KMS-11 (cell line): ENCODE measurements around the gene MYH9.

ENCODE experiments used
- H2AFZ ChIP-seq: fragments of 200-600 bp; sonication (generic); 2 replicates; pipeline ENCODE4 v1.6.1; 2016; ENCODE audit warnings: antibody characterized with exemption, mixed run types, low read depth
- H3K27ac ChIP-seq: fragments of 200-600 bp; sonication (generic); 2 replicates; pipeline ENCODE4 v1.6.1; 2016; ENCODE audit warnings: mild to moderate bottlenecking, mixed run types
- H3K27me3 ChIP-seq: fragments of 200-600 bp; sonication (generic); 2 replicates; pipeline ENCODE4 v1.6.1; 2017; ENCODE audit warnings: mild to moderate bottlenecking, low read depth, mixed run types, moderate library complexity; ENCODE audit not compliant: insufficient read depth
- H3K36me3 ChIP-seq: fragments of 200-600 bp; sonication (generic); 2 replicates; pipeline ENCODE4 v1.6.1; 2017; ENCODE audit warnings: mild to moderate bottlenecking, mixed run types; ENCODE audit not compliant: insufficient read depth
- H3K4me1 ChIP-seq: fragments of 200-600 bp; sonication (generic); 2 replicates; pipeline ENCODE4 v1.6.1; 2016; ENCODE audit warnings: mild to moderate bottlenecking, low read depth, mixed run types; ENCODE audit not compliant: poor library complexity, severe bottlenecking
- H3K4me2 ChIP-seq: fragments of 200-600 bp; sonication (generic); 2 replicates; pipeline ENCODE4 v1.7.0; 2016; ENCODE audit warnings: mild to moderate bottlenecking, mixed run types
- H3K4me3 ChIP-seq: fragments of 200-600 bp; sonication (generic); IDR thresholded peaks from 2 replicates; pipeline ENCODE4 v1.6.1; 2017; ENCODE audit warnings: low read depth, low read length, mixed read lengths; ENCODE audit not compliant: insufficient read depth
- H3K79me2 ChIP-seq: fragments of 200-600 bp; sonication (generic); 2 replicates; pipeline ENCODE4 v1.6.1; 2016; ENCODE audit warnings: low read depth, mixed run types; ENCODE audit not compliant: insufficient read depth
- H3K9ac ChIP-seq: fragments of 200-600 bp; sonication (generic); 2 replicates; pipeline ENCODE4 v1.6.1; 2016; ENCODE audit warnings: mild to moderate bottlenecking, mixed run types
- H4K20me1 ChIP-seq: fragments of 200-600 bp; sonication (generic); 2 replicates; pipeline ENCODE4 v1.6.1; 2016; ENCODE audit warnings: mild to moderate bottlenecking, mixed run types; ENCODE audit not compliant: insufficient read depth
- CTCF ChIP-seq: fragments of 200-600 bp; sonication (generic); conservative IDR thresholded peaks from 2 replicates; pipeline ENCODE4 v1.6.1; 2017; ENCODE audit warnings: low read depth, mild to moderate bottlenecking, antibody characterized with exemption, low read length, moderate library complexity, mixed read lengths

The MYH9 gene

GRCh38 chr22:36334081-36334820 is 53.5 kb downstream of the MYH9 start:
- H3K79me2 ChIP-seq = peaks cover 99% of the 10 kb centered on the region
- TF ChIP-seq CTCF = no peak
- H3K27ac ChIP-seq = no peak overlapping the region; the same call in 1 of the 2 replicates
- H3K27me3 ChIP-seq = no peaks in the 10 kb centered on the region
- no peak overlapping the region for H3K9ac ChIP-seq
- H3K4me3 ChIP-seq = no peak overlapping the region
- no peak overlapping the region for H3K4me2 ChIP-seq
- peaks cover 60% of the 10 kb centered on the region for H3K4me1 ChIP-seq
- peaks cover 30% of the 10 kb centered on the region for H4K20me1 ChIP-seq
- H3K36me3 ChIP-seq = no peaks in the 10 kb centered on the region; the same call in 1 of the 2 replicates
- H2AFZ ChIP-seq = no peak overlapping the region

- H3K27ac ChIP-seq = no peak overlapping the region; the same call in 1 of the 2 replicates
- no peak overlapping the region for H3K4me2 ChIP-seq
- H3K4me1 ChIP-seq = peaks cover 54% of the 10 kb centered on the region
- peaks cover 29% of the 10 kb centered on the region for H4K20me1 ChIP-seq
- no peaks in the 10 kb centered on the region; the same call in 1 of the 2 replicates for H3K36me3 ChIP-seq
- no peak overlapping the region for H2AFZ ChIP-seq
- H3K79me2 ChIP-seq = peaks cover 99% of the 10 kb centered on the region
- no peak overlapping the region for H3K4me3 ChIP-seq
- TF ChIP-seq CTCF = no peak
- no peaks in the 10 kb centered on the region for H3K27me3 ChIP-seq
- no peak overlapping the region for H3K9ac ChIP-seq
These were observed 54.1 kb downstream of the MYH9 start for GRCh38 chr22:36333644-36334043.

GRCh38 chr22:36332623-36333332 is 55.0 kb downstream of the MYH9 start:
- no peak overlapping the region for H3K4me3 ChIP-seq
- H3K4me2 ChIP-seq = peak overlapping the region; percentile 39; the same call in 1 of the 2 replicates
- no peak overlapping the region for H2AFZ ChIP-seq
- peaks cover 33% of the 10 kb centered on the region for H4K20me1 ChIP-seq
- H3K27me3 ChIP-seq = no peaks in the 10 kb centered on the region
- peaks cover 99% of the 10 kb centered on the region for H3K79me2 ChIP-seq
- H3K36me3 ChIP-seq = peaks cover 4% of the 10 kb centered on the region; the same call in 1 of the 2 replicates
- TF ChIP-seq CTCF = no peak
- H3K9ac ChIP-seq = no peak overlapping the region
- H3K4me1 ChIP-seq = peaks cover 46% of the 10 kb centered on the region
- H3K27ac ChIP-seq = no peak overlapping the region

- Histone ChIP-seq H3K27ac (no peak overlapping the region), H3K9ac (no peak overlapping the region), H3K79me2 (peaks cover 99% of the 10 kb centered on the region), H3K4me2 (peak overlapping the region; percentile 39; the same call in 1 of the 2 replicates), H3K4me1 (peaks cover 41% of the 10 kb centered on the region), H3K36me3 (peaks cover 9% of the 10 kb centered on the region; the same call in 1 of the 2 replicates), H2AFZ (no peak overlapping the region), H4K20me1 (peaks cover 36% of the 10 kb centered on the region), H3K4me3 (no peak overlapping the region), H3K27me3 (no peaks in the 10 kb centered on the region)
- no peak for TF ChIP-seq CTCF
These were observed 55.7 kb downstream of the MYH9 start for GRCh38 chr22:36331912-36332622.
